HL-60 (cell line): ENCODE measurements around the gene ARHGAP27.

Source experiments
- DNase-seq, 2 experiments: peaks; one replicate each; pipeline ENCODE4 v3.0.0-alpha.2; 2010 to 2020; ENCODE audit warnings: low read depth in 1 of 2, low spot score in 1 of 2
- H3K27ac ChIP-seq: fragments of 250-450 bp; sonication (Bioruptor Pico); replicated peaks from 2 replicates; pipeline ENCODE4 v1.5.1; 2020; ENCODE audit warnings: mild to moderate bottlenecking, moderate library complexity
- H3K27me3 ChIP-seq: fragments of 250-450 bp; sonication (Bioruptor Pico); 2 replicates; pipeline ENCODE4 v1.5.1; 2021; ENCODE audit warnings: mild to moderate bottlenecking, moderate library complexity; ENCODE audit not compliant: insufficient read depth, poor library complexity, severe bottlenecking
- H3K4me3 ChIP-seq: replicated peaks from 2 replicates; pipeline ENCODE4 v1.5.1; 2011; ENCODE audit warnings: mild to moderate bottlenecking, control low read depth, low read length; ENCODE audit not compliant: insufficient read depth
- GABPA ChIP-seq: IDR thresholded peaks from 2 replicates; pipeline ENCODE4 v1.6.1; 2012; ENCODE audit warnings: low read depth
- POLR2AphosphoS5 ChIP-seq: IDR thresholded peaks from 2 replicates; pipeline ENCODE4 v1.6.1; 2012; ENCODE audit warnings: low read depth
- SPI1 ChIP-seq: IDR thresholded peaks from 2 replicates; pipeline ENCODE4 v1.6.1; 2012; ENCODE audit warnings: low read depth, mild to moderate bottlenecking, borderline replicate concordance
- TF ChIP-seq, protein P1 (sequence below): IDR thresholded peaks from 2 replicates; pipeline ENCODE4 v1.6.1; 2012; ENCODE audit warnings: low read depth; ENCODE audit not compliant: insufficient replicate concordance
- TF ChIP-seq, protein P2 (sequence below): IDR thresholded peaks from one replicate; pipeline ENCODE4 v1.5.1; 2011; ENCODE audit warnings: low read length, control low read depth, inconsistent platforms; ENCODE audit not compliant: insufficient read depth

ARHGAP27 gene

DNA sequence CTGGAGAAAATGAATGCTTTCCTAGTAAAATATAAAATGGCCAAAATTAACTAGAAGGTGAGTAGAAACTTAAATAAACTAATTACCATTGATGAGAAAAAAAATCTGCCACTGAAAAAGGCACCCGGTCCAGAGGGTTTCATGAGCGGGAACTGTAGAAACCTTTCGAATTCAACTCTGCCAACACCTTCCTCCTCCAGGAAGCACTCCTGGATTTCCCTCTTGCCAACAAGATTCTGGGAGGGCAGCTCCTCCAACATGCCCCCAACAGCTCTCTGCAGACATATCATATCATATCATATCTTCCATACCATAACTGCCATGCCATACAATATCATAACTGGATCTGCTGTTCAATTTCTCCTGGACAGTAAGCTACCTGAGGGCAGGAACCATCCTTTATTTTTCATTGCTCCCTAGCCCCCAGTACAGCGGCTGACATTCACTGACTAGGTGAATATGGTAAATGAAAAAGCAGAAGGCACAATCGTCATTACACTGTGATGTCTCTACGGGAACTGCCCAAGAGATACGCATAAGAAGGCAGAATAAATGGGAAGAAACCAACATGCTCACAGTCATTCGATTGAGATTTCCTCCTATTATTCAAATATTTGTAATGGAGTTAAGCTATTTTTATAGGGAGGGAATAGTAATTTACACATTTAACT, 9.2 kb downstream of the ARHGAP27 start:
- Histone ChIP-seq H3K27ac (no peak overlapping the region), H3K4me3 (no peak overlapping the region), H3K27me3 (no peaks in the 10 kb centered on the region)
- TF ChIP-seq POLR2AphosphoS5 (no peak), SPI1 (no peak), GABPA (no peak)
- TF ChIP-seq, protein P1, sequence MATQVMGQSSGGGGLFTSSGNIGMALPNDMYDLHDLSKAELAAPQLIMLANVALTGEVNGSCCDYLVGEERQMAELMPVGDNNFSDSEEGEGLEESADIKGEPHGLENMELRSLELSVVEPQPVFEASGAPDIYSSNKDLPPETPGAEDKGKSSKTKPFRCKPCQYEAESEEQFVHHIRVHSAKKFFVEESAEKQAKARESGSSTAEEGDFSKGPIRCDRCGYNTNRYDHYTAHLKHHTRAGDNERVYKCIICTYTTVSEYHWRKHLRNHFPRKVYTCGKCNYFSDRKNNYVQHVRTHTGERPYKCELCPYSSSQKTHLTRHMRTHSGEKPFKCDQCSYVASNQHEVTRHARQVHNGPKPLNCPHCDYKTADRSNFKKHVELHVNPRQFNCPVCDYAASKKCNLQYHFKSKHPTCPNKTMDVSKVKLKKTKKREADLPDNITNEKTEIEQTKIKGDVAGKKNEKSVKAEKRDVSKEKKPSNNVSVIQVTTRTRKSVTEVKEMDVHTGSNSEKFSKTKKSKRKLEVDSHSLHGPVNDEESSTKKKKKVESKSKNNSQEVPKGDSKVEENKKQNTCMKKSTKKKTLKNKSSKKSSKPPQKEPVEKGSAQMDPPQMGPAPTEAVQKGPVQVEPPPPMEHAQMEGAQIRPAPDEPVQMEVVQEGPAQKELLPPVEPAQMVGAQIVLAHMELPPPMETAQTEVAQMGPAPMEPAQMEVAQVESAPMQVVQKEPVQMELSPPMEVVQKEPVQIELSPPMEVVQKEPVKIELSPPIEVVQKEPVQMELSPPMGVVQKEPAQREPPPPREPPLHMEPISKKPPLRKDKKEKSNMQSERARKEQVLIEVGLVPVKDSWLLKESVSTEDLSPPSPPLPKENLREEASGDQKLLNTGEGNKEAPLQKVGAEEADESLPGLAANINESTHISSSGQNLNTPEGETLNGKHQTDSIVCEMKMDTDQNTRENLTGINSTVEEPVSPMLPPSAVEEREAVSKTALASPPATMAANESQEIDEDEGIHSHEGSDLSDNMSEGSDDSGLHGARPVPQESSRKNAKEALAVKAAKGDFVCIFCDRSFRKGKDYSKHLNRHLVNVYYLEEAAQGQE = no peak
- TF ChIP-seq, protein P2, sequence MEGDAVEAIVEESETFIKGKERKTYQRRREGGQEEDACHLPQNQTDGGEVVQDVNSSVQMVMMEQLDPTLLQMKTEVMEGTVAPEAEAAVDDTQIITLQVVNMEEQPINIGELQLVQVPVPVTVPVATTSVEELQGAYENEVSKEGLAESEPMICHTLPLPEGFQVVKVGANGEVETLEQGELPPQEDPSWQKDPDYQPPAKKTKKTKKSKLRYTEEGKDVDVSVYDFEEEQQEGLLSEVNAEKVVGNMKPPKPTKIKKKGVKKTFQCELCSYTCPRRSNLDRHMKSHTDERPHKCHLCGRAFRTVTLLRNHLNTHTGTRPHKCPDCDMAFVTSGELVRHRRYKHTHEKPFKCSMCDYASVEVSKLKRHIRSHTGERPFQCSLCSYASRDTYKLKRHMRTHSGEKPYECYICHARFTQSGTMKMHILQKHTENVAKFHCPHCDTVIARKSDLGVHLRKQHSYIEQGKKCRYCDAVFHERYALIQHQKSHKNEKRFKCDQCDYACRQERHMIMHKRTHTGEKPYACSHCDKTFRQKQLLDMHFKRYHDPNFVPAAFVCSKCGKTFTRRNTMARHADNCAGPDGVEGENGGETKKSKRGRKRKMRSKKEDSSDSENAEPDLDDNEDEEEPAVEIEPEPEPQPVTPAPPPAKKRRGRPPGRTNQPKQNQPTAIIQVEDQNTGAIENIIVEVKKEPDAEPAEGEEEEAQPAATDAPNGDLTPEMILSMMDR = no peak
- DNase-seq = no peak

DNA sequence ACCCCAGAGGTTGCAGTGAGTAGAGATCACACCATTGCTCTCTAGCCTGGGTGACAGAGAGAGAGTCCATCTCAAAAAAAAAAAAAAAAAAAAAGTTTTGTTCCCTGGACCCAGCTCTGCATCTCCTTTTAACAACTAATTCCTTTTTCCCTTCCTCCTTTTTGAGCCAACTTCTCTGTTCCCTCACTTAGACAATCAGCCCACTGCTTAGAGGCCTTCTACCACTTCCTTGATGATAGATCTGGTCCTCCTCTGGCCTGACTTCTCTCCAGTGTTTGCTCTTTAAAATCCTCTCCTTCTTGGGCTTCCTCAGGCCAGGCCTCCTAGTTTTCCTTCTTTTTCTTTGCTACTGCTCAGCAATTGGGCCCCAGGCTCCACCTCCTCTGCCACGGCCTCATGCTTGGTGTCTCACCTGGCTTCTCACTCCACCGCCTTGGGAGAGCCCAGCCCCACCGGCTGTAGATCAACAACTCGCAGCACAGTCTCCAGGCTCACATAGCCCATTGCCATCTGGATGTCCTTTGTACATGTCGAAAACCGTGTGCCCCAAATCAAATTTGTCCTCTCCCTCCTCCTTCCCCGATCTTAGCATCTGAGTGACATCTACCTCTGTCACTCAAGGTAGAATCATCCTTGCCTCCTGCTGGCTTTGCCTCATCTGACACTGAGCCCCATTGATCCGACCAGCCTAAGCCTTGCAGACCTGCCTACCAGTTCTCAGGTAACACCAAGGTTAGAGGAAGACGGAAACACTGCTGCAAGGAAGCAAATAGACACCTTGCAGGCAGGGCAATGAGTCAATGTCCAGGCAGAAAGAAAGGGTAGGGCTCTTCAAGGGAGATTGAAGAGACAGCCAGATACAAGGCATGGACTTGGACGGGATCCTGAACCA, 17.4 kb downstream of the ARHGAP27 start:
- Histone ChIP-seq H3K27me3 (no peaks in the 10 kb centered on the region), H3K27ac (no peak overlapping the region), H3K4me3 (no peak overlapping the region)
- TF ChIP-seq POLR2AphosphoS5 = no peak
- TF ChIP-seq, protein P1 = no peak
- peak; percentile 54; the same call in 1 of the 2 replicates for TF ChIP-seq SPI1
- DNase-seq = peak in 1 of 2 experiments; percentile 48

DNA sequence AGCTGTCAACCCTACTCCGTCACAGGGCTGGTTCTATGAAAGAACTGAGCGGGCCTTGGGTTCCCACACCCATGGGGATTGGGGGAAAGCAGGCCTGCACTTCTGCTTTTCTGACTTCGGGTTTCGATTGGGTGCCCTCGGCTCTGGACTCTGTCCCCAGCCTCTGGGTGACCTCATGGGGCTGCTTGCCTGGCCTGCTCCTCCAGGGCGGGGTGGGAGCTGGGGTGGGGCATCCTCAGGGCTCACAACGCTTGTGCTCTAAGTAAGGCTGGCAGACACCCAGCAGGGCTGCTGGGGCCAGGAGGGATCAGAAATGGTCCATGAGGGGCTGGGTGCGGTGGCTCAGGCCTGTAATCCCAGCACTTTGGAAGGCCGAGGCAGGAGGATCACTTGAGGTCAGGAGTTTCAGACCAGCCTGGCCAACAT, 19.2 kb downstream of the ARHGAP27 start:
- Histone ChIP-seq H3K27ac (no peak overlapping the region), H3K27me3 (no peaks in the 10 kb centered on the region), H3K4me3 (no peak overlapping the region)
- TF ChIP-seq SPI1 (peak; percentile 92), POLR2AphosphoS5 (no peak)
- DNase-seq = peak in 1 of 2 experiments; percentile 41

DNA sequence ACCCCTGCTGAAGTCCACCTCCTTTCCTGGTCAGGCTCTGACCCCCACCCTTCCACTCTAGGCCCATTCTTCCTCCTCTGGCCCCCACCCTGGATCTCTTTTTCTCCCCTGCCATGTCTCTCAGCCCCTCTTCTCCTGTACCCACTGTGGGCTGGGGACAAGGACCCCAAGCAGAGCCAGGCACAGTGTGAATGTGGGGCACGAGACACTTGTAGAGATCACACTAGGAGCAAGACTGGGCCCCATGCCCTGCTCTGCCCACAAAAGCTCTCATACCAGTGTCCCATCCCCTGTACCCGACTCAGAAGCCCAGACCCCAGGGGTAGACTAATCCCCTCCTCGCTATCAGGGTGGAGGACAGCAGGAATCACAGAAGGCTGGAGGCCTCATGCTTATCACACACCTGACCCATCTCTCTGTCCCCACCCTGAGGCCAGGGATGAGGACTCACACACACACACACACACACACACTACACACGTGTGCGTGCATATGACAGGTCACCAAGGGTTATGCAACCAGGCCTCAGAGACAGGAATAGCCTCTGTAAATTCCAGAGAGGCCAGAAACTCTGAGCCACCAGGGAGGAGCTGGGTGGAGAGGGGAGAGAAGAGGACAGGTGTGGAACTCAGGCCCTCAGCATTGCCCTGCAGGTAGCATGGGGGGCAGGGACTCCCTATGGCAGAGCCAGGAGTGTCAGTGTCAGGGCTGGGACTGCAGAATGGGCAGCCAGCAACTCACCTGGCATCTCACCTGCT, 21.1 kb downstream of the ARHGAP27 start:
- H3K27me3 ChIP-seq = no peaks in the 10 kb centered on the region
- H3K4me3 ChIP-seq = no peak overlapping the region
- peak overlapping the region; percentile 94 for H3K27ac ChIP-seq
- TF ChIP-seq, protein P2 = no peak
- TF ChIP-seq, protein P1 = no peak
- TF ChIP-seq GABPA = no peak
- no peak for TF ChIP-seq SPI1
- no peak for TF ChIP-seq POLR2AphosphoS5
- DNase-seq = peak in 1 of 2 experiments; percentile 82
